NCI-H2029 treated with DMSO at 0.1 percent for 48 hours (cell line): ENCODE results near the gene FLG2.

ENCODE experiments used
- DNase-seq: peaks from one replicate; lab custom pipeline; 2025; lab: John Stamatoyannopoulos, UW

FLG2 gene

GRCh38 chr1:152359906-152360305 lies at the start of gene FLG2:
Gene FLG2, minus strand, starts transcription at chr1:152360006. Its CDS starts 1,122 bp downstream, at chr1:152358884.
- DNase-seq = no peak

GRCh38 chr1:152408664-152409063 lies 48.9 kb upstream of the FLG2 start:
- no peak for DNase-seq

- DNase-seq = no peak
Measured at GRCh38 chr1:152398812-152399698, 39.2 kb upstream of the FLG2 start.

- DNase-seq = no peak
Measured at GRCh38 chr1:152397474-152397873, 37.7 kb upstream of the FLG2 start.

GRCh38 chr1:152394151-152394550 lies 34.3 kb upstream of the FLG2 start:
- DNase-seq = no peak

GRCh38 chr1:152392909-152393308 lies 33.1 kb upstream of the FLG2 start:
- DNase-seq = no peak

GRCh38 chr1:152388889-152389288 lies 29.1 kb upstream of the FLG2 start:
- no peak for DNase-seq

GRCh38 chr1:152386940-152387339 lies 27.1 kb upstream of the FLG2 start:
- no peak for DNase-seq

GRCh38 chr1:152380932-152381331 lies 21.1 kb upstream of the FLG2 start:
- no peak for DNase-seq

- DNase-seq = no peak
Measured at GRCh38 chr1:152374451-152374850, 14.6 kb upstream of the FLG2 start.

- no peak for DNase-seq
Measured at GRCh38 chr1:152372672-152373071, 12.9 kb upstream of the FLG2 start.

- no peak for DNase-seq
Measured at GRCh38 chr1:152367436-152367835, 7.6 kb upstream of the FLG2 start.

- no peak for DNase-seq
Measured at GRCh38 chr1:152356736-152357135, 3.1 kb downstream of the FLG2 start.

GRCh38 chr1:152349611-152350010 lies 10.2 kb downstream of the FLG2 start:
- no peak for DNase-seq

- no peak for DNase-seq
Measured at GRCh38 chr1:152348447-152348846, 11.4 kb downstream of the FLG2 start.

- peak; percentile 7 for DNase-seq
Measured at GRCh38 chr1:152347116-152347728, 12.6 kb downstream of the FLG2 start.

- no peak for DNase-seq
Measured at GRCh38 chr1:152344438-152344837, 15.4 kb downstream of the FLG2 start.

- DNase-seq = no peak
Measured at GRCh38 chr1:152343006-152343405, 16.8 kb downstream of the FLG2 start.

- no peak for DNase-seq
Measured at GRCh38 chr1:152335399-152335798, 24.4 kb downstream of the FLG2 start.

- DNase-seq = no peak
Measured at GRCh38 chr1:152328801-152329391, 30.9 kb downstream of the FLG2 start.

- DNase-seq = no peak
Measured at GRCh38 chr1:152325111-152325510, 34.7 kb downstream of the FLG2 start, which contains the start of gene FLG. Gene FLG, minus strand, starts transcription at chr1:152325239. Its CDS starts 9,783 bp downstream, at chr1:152315456.

GRCh38 chr1:152313970-152314369 lies 45.8 kb downstream of the FLG2 start:
- no peak for DNase-seq

- no peak for DNase-seq
Measured at GRCh38 chr1:152313319-152313801, 46.4 kb downstream of the FLG2 start.
